Caco-2 (cell line): Measurements from ENCODE around the gene GNB5. TPM values are rescaled to one million over a fixed set of nuclear protein-coding genes. Genes with fewer than 3 reads are reported as not detected.

Source experiments
- BruUV-seq: library from RNA; stranded (reverse); fragments of 400-500 nt; replicated peaks from 2 replicates; lab custom pipeline; 2021; lab: Mats Ljungman, UMichigan
- CTCF ChIA-PET: fragments of 300-600 bp; sonication (Branson Sonifier 250); formaldehyde crosslinking; loops from one replicate; lab custom pipeline; 2022; ENCODE audit warnings: antibody characterized with exemption; lab: Charles Lee
- POLR2A ChIA-PET: fragments of 300-600 bp; sonication (Branson Sonifier 250); formaldehyde crosslinking; loops from one replicate; lab custom pipeline; 2022; ENCODE audit warnings: antibody characterized with exemption; lab: Charles Lee
- DNase-seq, 2 experiments: peaks; one replicate each; pipeline versions ENCODE4 v3.0.0 to v3.0.0-alpha.2; 2020 to 2022
- H3K27me3 ChIP-seq: replicated peaks from 2 replicates; pipeline ENCODE4 v1.6.0; 2011; ENCODE audit warnings: low read length; ENCODE audit not compliant: control insufficient read depth, insufficient read depth
- H3K36me3 ChIP-seq: 2 replicates; pipeline ENCODE4 v1.5.1; 2011; ENCODE audit warnings: low read length; ENCODE audit not compliant: control insufficient read depth, insufficient read depth
- H3K4me1 ChIP-seq: fragments of 250-450 bp; sonication (Bioruptor Pico); 2 replicates; pipeline ENCODE4 v1.5.1; 2020; ENCODE audit warnings: mild to moderate bottlenecking
- H3K4me3 ChIP-seq: 2 replicates; pipeline ENCODE4 v1.5.1; 2011; ENCODE audit warnings: low read depth, mild to moderate bottlenecking, control low read depth, low read length
- H3K9me3 ChIP-seq: fragments of 250-450 bp; sonication (Bioruptor Pico); 2 replicates; pipeline ENCODE4 v1.5.1; 2020; ENCODE audit warnings: mild to moderate bottlenecking, moderate library complexity
- H3K27ac Mint-ChIP-seq: one replicate; pipeline ENCODE4 v1.8.0; 2022; ENCODE audit warnings: mixed read lengths; ENCODE audit not compliant: unreplicated experiment
- H3K27me3 Mint-ChIP-seq: one replicate; pipeline ENCODE4 v1.8.0; 2022; ENCODE audit warnings: mixed read lengths; ENCODE audit not compliant: insufficient read depth, unreplicated experiment
- H3K36me3 Mint-ChIP-seq: one replicate; pipeline ENCODE4 v1.8.0; 2022; ENCODE audit warnings: mild to moderate bottlenecking, mixed read lengths; ENCODE audit not compliant: insufficient read depth, unreplicated experiment
- H3K4me1 Mint-ChIP-seq: one replicate; pipeline ENCODE4 v1.8.0; 2022; ENCODE audit warnings: low read depth, mixed read lengths; ENCODE audit not compliant: unreplicated experiment
- H3K4me3 Mint-ChIP-seq: one replicate; pipeline ENCODE4 v1.8.0; 2022; ENCODE audit warnings: mild to moderate bottlenecking, moderate library complexity, mixed read lengths; ENCODE audit not compliant: unreplicated experiment
- H3K9me3 Mint-ChIP-seq: one replicate; pipeline ENCODE4 v1.8.0; 2022; ENCODE audit warnings: mixed read lengths; ENCODE audit not compliant: unreplicated experiment
- CTCF ChIP-seq, 2 experiments: fragments of 200-600 bp in 1 of 2; IDR thresholded peaks; 1 replicate in 1 of 2; 2 replicates in 1 of 2; pipeline versions ENCODE4 v1.5.1 to v1.8.0; 2011 to 2022; ENCODE audit warnings: antibody characterized with exemption in 1 of 2, control low read depth in 1 of 2, inconsistent platforms in 1 of 2, low read depth in 1 of 2, low read length in 1 of 2, mild to moderate bottlenecking in 1 of 2, moderate library complexity in 1 of 2; ENCODE audit not compliant: insufficient read depth in 1 of 2, severe bottlenecking in 1 of 2, unreplicated experiment in 1 of 2
- intact Hi-C: fragments of 100-400 bp; cut with micrococcal nuclease; formaldehyde crosslinking; loops from one replicate; pipeline ENCODE4 v1.10.0; 2022; ENCODE audit not compliant: unreplicated experiment
- total RNA-seq: library from RNA; stranded (reverse); gene quantifications from 2 replicates; pipeline ENCODE4 v1.2.3, GENCODE V29; 2022

Gene GNB5
- total RNA-seq, 1 experiment from 2014 or later = 23.2 TPM

GRCh38 chr15:52204657-52205056 lies 13.5 kb upstream of the GNB5 start:
- no peak for DNase-seq
- Mint-ChIP-seq H3K36me3 (peaks cover 41% of the 10 kb centered on the region), H3K4me3 (no peak overlapping the region), H3K9me3 (no peaks in the 10 kb centered on the region), H3K27ac (no peak overlapping the region), H3K27me3 (no peaks in the 10 kb centered on the region), H3K4me1 (no peaks in the 10 kb centered on the region)
- H3K4me3 ChIP-seq = no peak overlapping the region
- intact Hi-C loops = no loop called here
- TF ChIP-seq CTCF (IDR thresholded peaks at IDR 0.05; ENCODE audit: insufficient read depth in 1 of 2, low read depth in 1 of 2, low read length in 1 of 2, severe bottlenecking in 1 of 2, unreplicated experiment in 1 of 2) = no peak
- no TSS peak for BruUV-seq
- ChIA-PET CTCF (interaction anchor here (1.0 kb wide), 1 partner anchor 25 kb away, joined by 3 read pairs; no protein-coding TSS in a partner anchor), POLR2A (no interaction called here)
- H3K4me1 ChIP-seq = no peaks in the 10 kb centered on the region
- H3K27me3 ChIP-seq = no peaks in the 10 kb centered on the region
- peaks cover 2% of the 10 kb centered on the region; the same call in 1 of the 2 replicates for H3K36me3 ChIP-seq
- H3K9me3 ChIP-seq = no peaks in the 10 kb centered on the region

DNA sequence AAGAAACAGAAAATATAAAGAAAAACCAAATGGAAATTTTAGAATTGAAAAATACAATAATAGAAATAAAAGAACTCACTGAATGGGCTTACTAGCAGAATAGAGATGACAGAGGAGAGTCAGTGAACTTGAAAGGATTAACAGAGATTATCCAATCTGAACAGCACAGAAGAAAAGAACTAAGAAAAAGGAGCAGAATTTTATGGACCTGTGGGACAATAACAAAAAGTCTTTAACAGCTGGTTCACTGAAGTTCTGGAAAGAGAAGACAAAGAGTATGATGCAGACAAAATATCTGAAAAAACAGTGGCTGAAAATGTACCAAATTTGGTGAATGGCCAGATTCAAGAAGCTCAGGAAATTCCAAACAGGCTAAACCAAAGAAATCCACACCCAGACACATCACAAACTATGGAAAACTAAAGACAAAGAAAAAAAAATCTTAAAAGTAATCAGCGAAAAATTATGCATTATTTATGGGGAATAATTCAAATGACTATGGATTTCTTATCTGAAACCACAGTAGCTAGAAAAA lies 9.7 kb upstream of the GNB5 start:
- H3K36me3 ChIP-seq = peaks cover 3% of the 10 kb centered on the region
- ChIA-PET CTCF (no interaction called here), POLR2A (interaction anchor here (0.6 kb wide), 1 partner anchor 76 kb away, joined by 3 read pairs; no protein-coding TSS in a partner anchor)
- Mint-ChIP-seq H3K4me3 (no peak overlapping the region), H3K4me1 (no peaks in the 10 kb centered on the region), H3K9me3 (no peaks in the 10 kb centered on the region), H3K27me3 (no peaks in the 10 kb centered on the region), H3K27ac (no peak overlapping the region), H3K36me3 (peaks cover 23% of the 10 kb centered on the region)
- TF ChIP-seq CTCF (IDR thresholded peaks at IDR 0.05; ENCODE audit: insufficient read depth in 1 of 2, low read depth in 1 of 2, low read length in 1 of 2, severe bottlenecking in 1 of 2, unreplicated experiment in 1 of 2) = no peak
- no peaks in the 10 kb centered on the region for H3K9me3 ChIP-seq
- H3K4me3 ChIP-seq = no peak overlapping the region
- no peak for DNase-seq
- no peaks in the 10 kb centered on the region for H3K4me1 ChIP-seq
- H3K27me3 ChIP-seq = no peaks in the 10 kb centered on the region
- BruUV-seq = no TSS peak
- intact Hi-C loops = no loop called here

DNA sequence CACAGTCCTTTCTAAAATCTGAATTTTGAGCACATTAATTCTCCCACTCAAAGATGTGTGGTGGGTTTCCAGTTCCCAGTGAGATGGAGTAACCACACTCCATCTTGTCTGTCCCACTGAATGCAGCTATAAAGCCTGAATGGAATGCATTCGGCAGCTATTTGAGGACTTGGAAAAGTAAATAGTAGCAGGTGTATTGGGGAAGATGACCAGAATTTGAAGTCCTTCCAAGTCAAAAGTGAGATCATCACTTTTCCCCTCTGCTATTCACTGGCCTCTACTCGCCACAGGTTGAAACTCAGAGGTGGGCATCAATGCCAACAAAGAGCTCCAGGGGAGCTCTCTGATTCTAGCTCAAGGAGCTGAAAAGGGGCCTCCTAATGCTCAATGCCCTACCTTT lies 8.1 kb upstream of the GNB5 start:
- Histone ChIP-seq H3K4me3 (no peak overlapping the region), H3K27me3 (no peaks in the 10 kb centered on the region), H3K4me1 (no peaks in the 10 kb centered on the region), H3K9me3 (no peaks in the 10 kb centered on the region), H3K36me3 (peaks cover 2% of the 10 kb centered on the region; the same call in 1 of the 2 replicates)
- no TSS peak for BruUV-seq
- POLR2A ChIA-PET = no interaction called here
- H3K27ac Mint-ChIP-seq = no peak overlapping the region
- no peaks in the 10 kb centered on the region for H3K4me1 Mint-ChIP-seq
- intact Hi-C loops = no loop called here
- no peak for TF ChIP-seq CTCF (IDR thresholded peaks at IDR 0.05; ENCODE audit: insufficient read depth in 1 of 2, low read depth in 1 of 2, low read length in 1 of 2, severe bottlenecking in 1 of 2, unreplicated experiment in 1 of 2)
- H3K27me3 Mint-ChIP-seq = no peaks in the 10 kb centered on the region
- DNase-seq = no peak
- H3K4me3 Mint-ChIP-seq = no peak overlapping the region
- H3K9me3 Mint-ChIP-seq = no peaks in the 10 kb centered on the region
- peaks cover 14% of the 10 kb centered on the region for H3K36me3 Mint-ChIP-seq
- CTCF ChIA-PET = interaction anchor here (2.4 kb wide), 1 partner anchor 9 kb away, joined by 8 read pairs; no protein-coding TSS in a partner anchor
